CD14-positive monocyte (primary cell): ENCODE results near the gene OR9G4. TPM values are rescaled to one million over a fixed set of nuclear protein-coding genes. Genes with fewer than 3 reads are reported as not detected.

Source experiments
- DNase-seq, 3 donors: peaks; one replicate each; pipeline ENCODE4 v3.0.0-alpha.2; 2011 to 2022
- H2AFZ ChIP-seq: 2 replicates; pipeline ENCODE4 v1.6.0; 2012; ENCODE audit warnings: mild to moderate bottlenecking, low read depth, low read length, inconsistent platforms; ENCODE audit not compliant: insufficient read depth, poor library complexity, severe bottlenecking
- H3K27ac ChIP-seq, 2 donors: 1 replicate in 1 of 2; 2 replicates in 1 of 2; pipeline ENCODE4 v1.5.1; 2012 to 2013; ENCODE audit warnings: low read length in 2 of 2, control low read depth in 1 of 2, inconsistent platforms in 1 of 2, low read depth in 1 of 2, mild to moderate bottlenecking in 1 of 2
- H3K27me3 ChIP-seq, 2 donors: one replicate each; pipeline versions ENCODE4 v1.6.0 to v1.6.1; 2011 to 2013; ENCODE audit warnings: low read length in 2 of 2; ENCODE audit not compliant: control insufficient read depth in 2 of 2, insufficient read depth in 2 of 2
- H3K36me3 ChIP-seq, 2 donors: replicated peaks in 1 of 2; 1 replicate in 1 of 2; 2 replicates in 1 of 2; pipeline versions ENCODE4 v1.5.1 to v1.6.1; 2012 to 2013; ENCODE audit warnings: low read length in 2 of 2, control low read depth in 1 of 2, inconsistent platforms in 1 of 2, mild to moderate bottlenecking in 1 of 2; ENCODE audit not compliant: insufficient read depth in 2 of 2, control insufficient read depth in 1 of 2
- H3K4me1 ChIP-seq, 2 donors: 1 replicate in 1 of 2; 2 replicates in 1 of 2; pipeline versions ENCODE4 v1.5.1 to v1.6.1; 2012 to 2013; ENCODE audit warnings: low read length in 2 of 2, control low read depth in 1 of 2, inconsistent platforms in 1 of 2, mild to moderate bottlenecking in 1 of 2, moderate library complexity in 1 of 2; ENCODE audit not compliant: insufficient read depth in 2 of 2, control insufficient read depth in 1 of 2
- H3K4me2 ChIP-seq: replicated peaks from 2 replicates; pipeline ENCODE3; 2012; ENCODE audit warnings: low read length, moderate library complexity, mild to moderate bottlenecking; ENCODE audit not compliant: poor library complexity, severe bottlenecking; ENCODE audit errors: extremely low read depth
- H3K4me3 ChIP-seq, 3 experiments: fragments of 200-600 bp in 1 of 3; sonication (generic) in 1 of 3; replicated peaks in 1 of 3; 1 replicate in 2 of 3; 2 replicates in 1 of 3; pipeline ENCODE4 v1.5.1; 2011 to 2013; ENCODE audit warnings: low read length in 3 of 3, mild to moderate bottlenecking in 3 of 3, control low read depth in 2 of 3, low read depth in 2 of 3, inconsistent platforms in 1 of 3, moderate library complexity in 1 of 3
- H3K79me2 ChIP-seq: 2 replicates; pipeline ENCODE4 v1.6.0; 2012; ENCODE audit warnings: mild to moderate bottlenecking, control low read depth, inconsistent platforms, low read length, moderate library complexity; ENCODE audit not compliant: insufficient read depth
- H3K9ac ChIP-seq: 2 replicates; pipeline ENCODE4 v1.6.0; 2017; ENCODE audit warnings: low read length, mild to moderate bottlenecking; ENCODE audit not compliant: insufficient read depth, poor library complexity, severe bottlenecking
- H3K9me3 ChIP-seq, 2 donors: replicated peaks in 1 of 2; 1 replicate in 1 of 2; 2 replicates in 1 of 2; pipeline versions ENCODE4 v1.5.1 to v1.6.1; 2012 to 2013; ENCODE audit warnings: low read length in 2 of 2, control low read depth in 1 of 2; ENCODE audit not compliant: control insufficient read depth in 1 of 2, insufficient read depth in 1 of 2
- H4K20me1 ChIP-seq: 2 replicates; pipeline ENCODE4 v1.6.0; 2012; ENCODE audit warnings: mild to moderate bottlenecking, low read length, control low read depth, moderate library complexity; ENCODE audit not compliant: insufficient read depth
- H3K27ac Mint-ChIP-seq, 7 donors: one replicate each; pipeline ENCODE4 v1.8.0; 2020; ENCODE audit warnings: mild to moderate bottlenecking in 7 of 7, mixed read lengths in 7 of 7, moderate library complexity in 6 of 7, inconsistent platforms in 2 of 7
- H3K27me3 Mint-ChIP-seq, 3 donors: one replicate each; pipeline ENCODE4 v1.8.0; 2021 to 2022; ENCODE audit warnings: low read depth in 3 of 3, mild to moderate bottlenecking in 3 of 3, mixed read lengths in 3 of 3, moderate library complexity in 3 of 3, inconsistent platforms in 1 of 3
- H3K36me3 Mint-ChIP-seq, 2 donors: one replicate each; pipeline ENCODE4 v1.8.0; 2020; ENCODE audit warnings: mixed read lengths in 2 of 2, inconsistent platforms in 1 of 2, mild to moderate bottlenecking in 1 of 2
- H3K4me1 Mint-ChIP-seq: one replicate; pipeline ENCODE4 v1.8.0; 2020; ENCODE audit warnings: mild to moderate bottlenecking, mixed read lengths
- H3K4me3 Mint-ChIP-seq, 2 donors: one replicate each; pipeline ENCODE4 v1.8.0; 2020; ENCODE audit warnings: mild to moderate bottlenecking in 2 of 2, mixed read lengths in 2 of 2, moderate library complexity in 1 of 2
- H3K9me3 Mint-ChIP-seq, 7 donors: one replicate each; pipeline ENCODE4 v1.8.0; 2020 to 2022; ENCODE audit warnings: mixed read lengths in 7 of 7, mild to moderate bottlenecking in 6 of 7, moderate library complexity in 6 of 7, inconsistent platforms in 2 of 7
- WGBS: methylation state at CpG from one replicate; pipeline ENCODE4 v1.1.5; 2013; ENCODE audit warnings: missing lambda C conversion rate; ENCODE audit not compliant: insufficient coverage; 5-methylcytosine and 5-hydroxymethylcytosine counted together
- intact Hi-C, 2 donors: fragments of 100-400 bp; cut with micrococcal nuclease; formaldehyde crosslinking; loops; one replicate each; pipeline versions ENCODE4 v1.15.0 to v1.15.1; 2023
- polyA plus RNA-seq, 3 donors: library from polyadenylated mRNA; depleted of rRNA in 1 of 3; unstranded in 2 of 3; stranded (reverse) in 1 of 3; fragments of 300-500 nt in 2 of 3; fragments of >200 nt in 1 of 3; fragmentation: Illumina TruSeq in 2 of 3; gene quantifications; 1 replicate in 2 of 3; 2 replicates in 1 of 3; pipeline ENCODE4 v1.2.3, GENCODE V29; 2012 to 2021
- TF ChIP-seq, protein P1 (sequence below): fragments of 200-600 bp; IDR thresholded peaks from one replicate; pipeline ENCODE4 v1.8.0; 2022; ENCODE audit warnings: antibody characterized with exemption, mild to moderate bottlenecking

The OR9G4 gene
- polyA plus RNA-seq, 3 donors, result not detected

- H3K27ac Mint-ChIP-seq, result no peak overlapping the region
- TF ChIP-seq, protein P1, sequence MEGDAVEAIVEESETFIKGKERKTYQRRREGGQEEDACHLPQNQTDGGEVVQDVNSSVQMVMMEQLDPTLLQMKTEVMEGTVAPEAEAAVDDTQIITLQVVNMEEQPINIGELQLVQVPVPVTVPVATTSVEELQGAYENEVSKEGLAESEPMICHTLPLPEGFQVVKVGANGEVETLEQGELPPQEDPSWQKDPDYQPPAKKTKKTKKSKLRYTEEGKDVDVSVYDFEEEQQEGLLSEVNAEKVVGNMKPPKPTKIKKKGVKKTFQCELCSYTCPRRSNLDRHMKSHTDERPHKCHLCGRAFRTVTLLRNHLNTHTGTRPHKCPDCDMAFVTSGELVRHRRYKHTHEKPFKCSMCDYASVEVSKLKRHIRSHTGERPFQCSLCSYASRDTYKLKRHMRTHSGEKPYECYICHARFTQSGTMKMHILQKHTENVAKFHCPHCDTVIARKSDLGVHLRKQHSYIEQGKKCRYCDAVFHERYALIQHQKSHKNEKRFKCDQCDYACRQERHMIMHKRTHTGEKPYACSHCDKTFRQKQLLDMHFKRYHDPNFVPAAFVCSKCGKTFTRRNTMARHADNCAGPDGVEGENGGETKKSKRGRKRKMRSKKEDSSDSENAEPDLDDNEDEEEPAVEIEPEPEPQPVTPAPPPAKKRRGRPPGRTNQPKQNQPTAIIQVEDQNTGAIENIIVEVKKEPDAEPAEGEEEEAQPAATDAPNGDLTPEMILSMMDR, result no peak
- H3K9ac ChIP-seq, result no peak overlapping the region
- no peak overlapping the region for H3K4me3 ChIP-seq
- peaks cover 0 to 2% (median 0%) of the 10 kb centered on the region in 7 donors for H3K9me3 Mint-ChIP-seq
- DNase-seq, result no peak
- no peaks in the 10 kb centered on the region for H3K4me1 ChIP-seq
- intact Hi-C loops, result no loop called here
- H4K20me1 ChIP-seq, result no peaks in the 10 kb centered on the region
- H3K27me3 Mint-ChIP-seq, result no peaks in the 10 kb centered on the region
- no peaks in the 10 kb centered on the region for H3K27me3 ChIP-seq
- no peak overlapping the region for H2AFZ ChIP-seq
- H3K36me3 Mint-ChIP-seq, result no peaks in the 10 kb centered on the region
- H3K9me3 ChIP-seq, result no peaks in the 10 kb centered on the region
- H3K36me3 ChIP-seq, result no peaks in the 10 kb centered on the region
- H3K4me1 Mint-ChIP-seq, result no peaks in the 10 kb centered on the region
- 83% methylated on average over 4 of the region's 8 CpGs for WGBS
- no peak overlapping the region for H3K27ac ChIP-seq
- no peaks in the 10 kb centered on the region for H3K79me2 ChIP-seq
- no peak overlapping the region for H3K4me2 ChIP-seq
- H3K4me3 Mint-ChIP-seq, result no peak overlapping the region
Measured at GRCh38 chr11:56700914-56701485, 47.5 kb downstream of the OR9G4 start.

- Histone ChIP-seq H3K9ac (no peak overlapping the region), H3K4me2 (no peak overlapping the region), H3K27me3 (no peaks in the 10 kb centered on the region), H3K4me3 (no peak overlapping the region), H3K27ac (no peak overlapping the region), H4K20me1 (no peaks in the 10 kb centered on the region), H2AFZ (no peak overlapping the region), H3K79me2 (no peaks in the 10 kb centered on the region), H3K9me3 (no peaks in the 10 kb centered on the region), H3K4me1 (no peaks in the 10 kb centered on the region), H3K36me3 (no peaks in the 10 kb centered on the region)
- no peaks in the 10 kb centered on the region for H3K4me1 Mint-ChIP-seq
- H3K27ac Mint-ChIP-seq, result no peak overlapping the region
- no peak for DNase-seq
- peaks cover 0 to 2% (median 0%) of the 10 kb centered on the region in 7 donors for H3K9me3 Mint-ChIP-seq
- no peaks in the 10 kb centered on the region for H3K36me3 Mint-ChIP-seq
- 60% methylated on average over 9 of the region's 10 CpGs for WGBS
- no peak overlapping the region for H3K4me3 Mint-ChIP-seq
- no peaks in the 10 kb centered on the region for H3K27me3 Mint-ChIP-seq
- TF ChIP-seq, protein P1, result no peak
- intact Hi-C loops, result no loop called here
Measured at GRCh38 chr11:56700242-56700913, 48.1 kb downstream of the OR9G4 start.
